ENCODE measurements around the gene APOBEC3F.
A peak's percentile ranks its signal among the peaks of the same experiment; 100 is the strongest.
"Not testable (repeated sequence)": the region's sequence is repeated elsewhere in the genome, so short reads cannot be mapped to it uniquely, and the experiment has no call there.

Gene APOBEC3F

GRCh38 chr22:39068033-39068785 lies 27.5 kb downstream of the APOBEC3F start:
- Histone ChIP-seq H3K9me3 (ENCODE audit: insufficient read depth, low read length, severe bottlenecking) (no peaks in the 10 kb centered on the region), H3K36me3 (ENCODE audit: insufficient read depth, low read length) (no peaks in the 10 kb centered on the region), H3K9ac (ENCODE audit: low read depth, low read length) (no peak overlapping the region), H3K27me3 (ENCODE audit: insufficient read depth, low read length, poor library complexity) (no peaks in the 10 kb centered on the region), H2AFZ (ENCODE audit: low read depth, low read length) (no peak overlapping the region), H3K4me3 (ENCODE audit: low read depth in 1 of 2, low read length in 2 of 2) (no peak overlapping the region), H3K79me2 (ENCODE audit: insufficient read depth, low read length) (no peaks in the 10 kb centered on the region), H3K27ac (ENCODE audit: low read length) (no peak overlapping the region), H3K4me2 (ENCODE audit: insufficient read depth, low read length) (no peak overlapping the region), H3K4me1 (ENCODE audit: insufficient read depth, low read length) (peaks cover 6% of the 10 kb centered on the region; the same call in 1 of the 2 replicates), H4K20me1 (ENCODE audit: insufficient read depth, low read length) (no peaks in the 10 kb centered on the region)
- DNase-seq (no peak), ATAC-seq (ENCODE audit: insufficient read depth, low read depth) (no peak)
- no peak for TF ChIP-seq EZH2 (IDR thresholded peaks at IDR 0.05; ENCODE audit: borderline replicate concordance, low read depth, low read length, severe bottlenecking)
- TF ChIP-seq CTCF (IDR thresholded peaks at IDR 0.05; ENCODE audit: borderline replicate concordance, extremely low read depth, low read length, poor library complexity, severe bottlenecking): no peak

- H3K4me2 ChIP-seq (ENCODE audit: insufficient read depth, low read length): no peak overlapping the region
- DNase-seq (no peak), ATAC-seq (ENCODE audit: insufficient read depth, low read depth) (no peak)
- H3K27ac ChIP-seq (ENCODE audit: low read length): no peak overlapping the region
- H3K9me3 ChIP-seq (ENCODE audit: insufficient read depth, low read length, severe bottlenecking): no peaks in the 10 kb centered on the region
- H3K36me3 ChIP-seq (ENCODE audit: insufficient read depth, low read length): no peaks in the 10 kb centered on the region
- H2AFZ ChIP-seq (ENCODE audit: low read depth, low read length): no peak overlapping the region
- H3K9ac ChIP-seq (ENCODE audit: low read depth, low read length): no peak overlapping the region
- no peak overlapping the region for H3K4me3 ChIP-seq (ENCODE audit: low read depth in 1 of 2, low read length in 2 of 2)
- no peaks in the 10 kb centered on the region for H3K79me2 ChIP-seq (ENCODE audit: insufficient read depth, low read length)
- peaks cover 6% of the 10 kb centered on the region; the same call in 1 of the 2 replicates for H3K4me1 ChIP-seq (ENCODE audit: insufficient read depth, low read length)
- no peaks in the 10 kb centered on the region for H3K27me3 ChIP-seq (ENCODE audit: insufficient read depth, low read length, poor library complexity)
- no peaks in the 10 kb centered on the region for H4K20me1 ChIP-seq (ENCODE audit: insufficient read depth, low read length)
- TF ChIP-seq EZH2 (IDR thresholded peaks at IDR 0.05; ENCODE audit: borderline replicate concordance, low read depth, low read length, severe bottlenecking) (no peak), CTCF (IDR thresholded peaks at IDR 0.05; ENCODE audit: borderline replicate concordance, extremely low read depth, low read length, poor library complexity, severe bottlenecking) (no peak)
These were observed 29.5 kb downstream of the APOBEC3F start for GRCh38 chr22:39070186-39070585.

- ATAC-seq (ENCODE audit: insufficient read depth, low read depth); H3K4me3 ChIP-seq (ENCODE audit: low read depth in 1 of 2, low read length in 2 of 2); H4K20me1 ChIP-seq (ENCODE audit: insufficient read depth, low read length); H3K4me1 ChIP-seq (ENCODE audit: insufficient read depth, low read length); H3K27ac ChIP-seq (ENCODE audit: low read length); H3K79me2 ChIP-seq (ENCODE audit: insufficient read depth, low read length); H3K4me2 ChIP-seq (ENCODE audit: insufficient read depth, low read length); H3K9ac ChIP-seq (ENCODE audit: low read depth, low read length); H2AFZ ChIP-seq (ENCODE audit: low read depth, low read length); H3K36me3 ChIP-seq (ENCODE audit: insufficient read depth, low read length); H3K9me3 ChIP-seq (ENCODE audit: insufficient read depth, low read length, severe bottlenecking); DNase-seq; H3K27me3 ChIP-seq (ENCODE audit: insufficient read depth, low read length, poor library complexity): not testable (repeated sequence)
These were observed 31.9 kb downstream of the APOBEC3F start for GRCh38 chr22:39072581-39072981.

- DNase-seq (no peak), ATAC-seq (ENCODE audit: insufficient read depth, low read depth) (no peak)
- Histone ChIP-seq H3K27ac (ENCODE audit: low read length) (no peak overlapping the region), H3K36me3 (ENCODE audit: insufficient read depth, low read length) (no peaks in the 10 kb centered on the region), H4K20me1 (ENCODE audit: insufficient read depth, low read length) (no peaks in the 10 kb centered on the region), H3K27me3 (ENCODE audit: insufficient read depth, low read length, poor library complexity) (no peaks in the 10 kb centered on the region), H3K9me3 (ENCODE audit: insufficient read depth, low read length, severe bottlenecking) (no peaks in the 10 kb centered on the region), H3K4me1 (ENCODE audit: insufficient read depth, low read length) (peaks cover 15% of the 10 kb centered on the region), H3K4me2 (ENCODE audit: insufficient read depth, low read length) (no peak overlapping the region), H2AFZ (ENCODE audit: low read depth, low read length) (no peak overlapping the region), H3K9ac (ENCODE audit: low read depth, low read length) (no peak overlapping the region), H3K4me3 (ENCODE audit: low read depth in 1 of 2, low read length in 2 of 2) (no peak overlapping the region), H3K79me2 (ENCODE audit: insufficient read depth, low read length) (no peaks in the 10 kb centered on the region)
- TF ChIP-seq EZH2 (IDR thresholded peaks at IDR 0.05; ENCODE audit: borderline replicate concordance, low read depth, low read length, severe bottlenecking) (no peak), CTCF (IDR thresholded peaks at IDR 0.05; ENCODE audit: borderline replicate concordance, extremely low read depth, low read length, poor library complexity, severe bottlenecking) (no peak)
These were observed 33.3 kb downstream of the APOBEC3F start for GRCh38 chr22:39073981-39074380.

- not testable (repeated sequence) for H3K27ac ChIP-seq (ENCODE audit: low read length); H3K9me3 ChIP-seq (ENCODE audit: insufficient read depth, low read length, severe bottlenecking); ATAC-seq (ENCODE audit: insufficient read depth, low read depth); H3K36me3 ChIP-seq (ENCODE audit: insufficient read depth, low read length); H3K27me3 ChIP-seq (ENCODE audit: insufficient read depth, low read length, poor library complexity); H3K79me2 ChIP-seq (ENCODE audit: insufficient read depth, low read length); H4K20me1 ChIP-seq (ENCODE audit: insufficient read depth, low read length)
- peak overlapping the region; percentile 55; the same call in 1 of the 2 replicates for H3K4me2 ChIP-seq (ENCODE audit: insufficient read depth, low read length)
- peak overlapping the region; percentile 65; the same call in 1 of the 2 replicates for H3K9ac ChIP-seq (ENCODE audit: low read depth, low read length)
- H2AFZ ChIP-seq (ENCODE audit: low read depth, low read length): peak overlapping the region; percentile 60; the same call in 1 of the 2 replicates
- peak; percentile 17 for DNase-seq
- H3K4me1 ChIP-seq (ENCODE audit: insufficient read depth, low read length): peaks cover 15% of the 10 kb centered on the region
- peak overlapping the region in 1 of 2 experiments; percentile 41; a peak in 1 of 4 replicates for H3K4me3 ChIP-seq (ENCODE audit: low read depth in 1 of 2, low read length in 2 of 2)
These were observed 35.7 kb downstream of the APOBEC3F start for GRCh38 chr22:39076155-39077025.
